OCI-LY7 (cell line): ENCODE data around the gene PRM2. TPM values are rescaled to one million over a fixed set of nuclear protein-coding genes. Genes with fewer than 3 reads are reported as not detected.

Experiments used
- BruUV-seq: library from RNA; stranded (reverse); fragments of 400-500 nt; replicated peaks from 2 replicates; lab custom pipeline; 2021; lab: Mats Ljungman, UMichigan
- CTCF ChIA-PET: fragments of 300-600 bp; sonication (Branson Sonifier 250); formaldehyde crosslinking; loops from one replicate; lab custom pipeline; 2022; ENCODE audit warnings: antibody characterized with exemption; ENCODE audit not compliant: unreplicated experiment; lab: Charles Lee
- POLR2A ChIA-PET: fragments of 300-600 bp; sonication (Branson Sonifier 250); formaldehyde crosslinking; loops from one replicate; lab custom pipeline; 2022; ENCODE audit warnings: antibody characterized with exemption; lab: Charles Lee
- DNase-seq: peaks from one replicate; pipeline ENCODE4 v3.0.0-alpha.2; 2015; ENCODE audit warnings: low spot score
- H2AFZ ChIP-seq: fragments of 200-600 bp; sonication (generic), shearing (Covaris generic); 2 replicates; pipeline ENCODE4 v1.6.1; 2014; ENCODE audit warnings: mild to moderate bottlenecking, antibody characterized with exemption, low read length, moderate library complexity
- H3K27ac ChIP-seq: fragments of 200-600 bp; sonication (generic); 2 replicates; pipeline ENCODE4 v1.5.1; 2014; ENCODE audit warnings: mixed run types, low read depth, mild to moderate bottlenecking, moderate library complexity, low read length, inconsistent platforms; ENCODE audit not compliant: poor library complexity, severe bottlenecking
- H3K36me3 ChIP-seq: fragments of 200-600 bp; sonication (generic); 2 replicates; pipeline ENCODE4 v1.6.1; 2014; ENCODE audit warnings: mild to moderate bottlenecking, antibody characterized with exemption, low read length, moderate library complexity, mixed read lengths; ENCODE audit not compliant: insufficient read depth
- H3K4me1 ChIP-seq: fragments of 200-600 bp; sonication (generic); 2 replicates; pipeline ENCODE4 v1.5.1; 2014; ENCODE audit warnings: mild to moderate bottlenecking, low read length; ENCODE audit not compliant: insufficient read depth, poor library complexity, severe bottlenecking
- H3K4me2 ChIP-seq: fragments of 200-600 bp; sonication (generic); 2 replicates; pipeline ENCODE4 v1.6.1; 2014; ENCODE audit warnings: mild to moderate bottlenecking, low read length
- H3K4me3 ChIP-seq: fragments of 200-600 bp; sonication (generic); 2 replicates; pipeline ENCODE4 v1.5.1; 2014; ENCODE audit warnings: mild to moderate bottlenecking, low read depth, low read length; ENCODE audit not compliant: poor library complexity, severe bottlenecking
- H3K79me2 ChIP-seq: fragments of 200-600 bp; sonication (generic); 2 replicates; pipeline ENCODE4 v1.6.1; 2016; ENCODE audit warnings: low read depth, mild to moderate bottlenecking, low read length, moderate library complexity, mixed read lengths; ENCODE audit not compliant: insufficient read depth
- H3K9me2 ChIP-seq: fragments of 200-600 bp; sonication (generic); 2 replicates; pipeline ENCODE4 v1.6.1; 2016; ENCODE audit warnings: mild to moderate bottlenecking, low read length, mixed read lengths; ENCODE audit not compliant: insufficient read depth
- H3K9me3 ChIP-seq: fragments of 200-600 bp; sonication (generic); 2 replicates; pipeline ENCODE4 v1.6.1; 2014; ENCODE audit warnings: mild to moderate bottlenecking, mixed run types, low read length, mixed read lengths
- H4K20me1 ChIP-seq: fragments of 200-600 bp; sonication (generic); 2 replicates; pipeline ENCODE4 v1.6.1; 2014; ENCODE audit warnings: mild to moderate bottlenecking, antibody characterized with exemption, low read length, moderate library complexity, mixed read lengths; ENCODE audit not compliant: insufficient read depth
- EZH2phosphoT487 ChIP-seq: fragments of 200-600 bp; sonication (generic); IDR thresholded peaks from 2 replicates; pipeline ENCODE4 v1.6.1; 2018; ENCODE audit warnings: low read depth, borderline replicate concordance, mild to moderate bottlenecking, mixed run types, antibody characterized with exemption, low read length, moderate library complexity, mixed read lengths
- intact Hi-C: fragments of 100-400 bp; cut with micrococcal nuclease; formaldehyde crosslinking; loops from one replicate; pipeline ENCODE4 v1.10.0; 2022; ENCODE audit not compliant: unreplicated experiment
- total RNA-seq, 2 experiments: library from RNA; depleted of rRNA in 1 of 2; stranded (reverse); fragments of >200 nt in 1 of 2; shearing (Covaris generic) in 1 of 2; gene quantifications; 2 replicates each; pipeline ENCODE4 v1.2.3, GENCODE V29; 2014 to 2022
- TF ChIP-seq, protein P1 (sequence below): fragments of 200-600 bp; sonication (generic); conservative IDR thresholded peaks from 2 replicates; pipeline ENCODE4 v1.5.1; 2014; ENCODE audit warnings: mild to moderate bottlenecking, antibody characterized with exemption, low read length, moderate library complexity, mixed read lengths

The PRM2 gene
- total RNA-seq, 2 experiments from 2014 or later, result not detected

DNA sequence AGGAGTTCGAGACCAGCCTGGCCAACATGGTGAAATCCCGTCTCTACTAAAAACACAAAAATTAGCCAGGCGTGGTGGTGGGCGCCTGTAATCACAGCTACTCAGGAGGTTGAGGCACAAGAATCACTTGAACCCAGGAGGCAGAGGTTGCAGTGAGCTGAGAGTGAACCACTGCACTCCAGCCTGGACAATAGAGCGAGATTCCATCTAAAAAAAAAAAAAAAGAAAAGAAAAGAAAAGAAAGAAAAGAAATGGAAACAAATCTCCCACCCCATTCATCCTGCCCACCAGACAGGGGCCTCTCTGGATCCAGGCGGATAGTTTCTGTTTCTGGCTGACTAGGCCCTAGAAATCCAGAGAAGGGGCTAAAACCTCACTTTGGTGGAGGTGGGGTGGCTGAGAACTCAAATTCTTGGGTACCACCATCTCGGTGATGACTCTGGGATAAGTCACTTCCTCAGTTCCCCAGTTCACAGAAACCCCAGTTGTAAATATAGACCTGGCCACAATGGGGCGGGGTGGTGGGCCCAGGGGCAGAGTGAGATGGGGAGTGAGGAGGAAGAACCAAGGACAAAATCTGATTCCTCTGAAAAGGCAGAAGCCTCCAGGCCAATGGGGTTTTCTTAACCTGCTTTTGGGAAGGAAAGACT lies 42.4 kb downstream of the PRM2 start:
- no peaks in the 10 kb centered on the region for H3K36me3 ChIP-seq
- no peak overlapping the region for H3K4me3 ChIP-seq
- ChIA-PET POLR2A (interaction anchor here (0.6 kb wide), 1 partner anchor 12 kb away, joined by 3 read pairs; no protein-coding TSS in a partner anchor), CTCF (interaction anchor here (0.8 to 1.0 kb wide), 2 partner anchors 9 to 21 kb away, joined by 3 to 5 read pairs; no protein-coding TSS in a partner anchor)
- no peaks in the 10 kb centered on the region for H3K9me3 ChIP-seq
- H3K9me2 ChIP-seq, result no peaks in the 10 kb centered on the region
- no peak for TF ChIP-seq EZH2phosphoT487
- TF ChIP-seq, protein P1, sequence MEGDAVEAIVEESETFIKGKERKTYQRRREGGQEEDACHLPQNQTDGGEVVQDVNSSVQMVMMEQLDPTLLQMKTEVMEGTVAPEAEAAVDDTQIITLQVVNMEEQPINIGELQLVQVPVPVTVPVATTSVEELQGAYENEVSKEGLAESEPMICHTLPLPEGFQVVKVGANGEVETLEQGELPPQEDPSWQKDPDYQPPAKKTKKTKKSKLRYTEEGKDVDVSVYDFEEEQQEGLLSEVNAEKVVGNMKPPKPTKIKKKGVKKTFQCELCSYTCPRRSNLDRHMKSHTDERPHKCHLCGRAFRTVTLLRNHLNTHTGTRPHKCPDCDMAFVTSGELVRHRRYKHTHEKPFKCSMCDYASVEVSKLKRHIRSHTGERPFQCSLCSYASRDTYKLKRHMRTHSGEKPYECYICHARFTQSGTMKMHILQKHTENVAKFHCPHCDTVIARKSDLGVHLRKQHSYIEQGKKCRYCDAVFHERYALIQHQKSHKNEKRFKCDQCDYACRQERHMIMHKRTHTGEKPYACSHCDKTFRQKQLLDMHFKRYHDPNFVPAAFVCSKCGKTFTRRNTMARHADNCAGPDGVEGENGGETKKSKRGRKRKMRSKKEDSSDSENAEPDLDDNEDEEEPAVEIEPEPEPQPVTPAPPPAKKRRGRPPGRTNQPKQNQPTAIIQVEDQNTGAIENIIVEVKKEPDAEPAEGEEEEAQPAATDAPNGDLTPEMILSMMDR, result peak; percentile 53; the same call in 1 of the 2 replicates
- intact Hi-C loops, result no loop called here
- peaks cover 19% of the 10 kb centered on the region for H3K4me1 ChIP-seq
- H3K4me2 ChIP-seq, result peak overlapping the region; percentile 1; the same call in 1 of the 2 replicates
- H2AFZ ChIP-seq, result peak overlapping the region; percentile 95; the same call in 1 of the 2 replicates
- peak; percentile 46 for DNase-seq
- no peak overlapping the region for H3K27ac ChIP-seq
- H3K79me2 ChIP-seq, result no peaks in the 10 kb centered on the region
- H4K20me1 ChIP-seq, result no peaks in the 10 kb centered on the region
- no TSS peak for BruUV-seq

DNA sequence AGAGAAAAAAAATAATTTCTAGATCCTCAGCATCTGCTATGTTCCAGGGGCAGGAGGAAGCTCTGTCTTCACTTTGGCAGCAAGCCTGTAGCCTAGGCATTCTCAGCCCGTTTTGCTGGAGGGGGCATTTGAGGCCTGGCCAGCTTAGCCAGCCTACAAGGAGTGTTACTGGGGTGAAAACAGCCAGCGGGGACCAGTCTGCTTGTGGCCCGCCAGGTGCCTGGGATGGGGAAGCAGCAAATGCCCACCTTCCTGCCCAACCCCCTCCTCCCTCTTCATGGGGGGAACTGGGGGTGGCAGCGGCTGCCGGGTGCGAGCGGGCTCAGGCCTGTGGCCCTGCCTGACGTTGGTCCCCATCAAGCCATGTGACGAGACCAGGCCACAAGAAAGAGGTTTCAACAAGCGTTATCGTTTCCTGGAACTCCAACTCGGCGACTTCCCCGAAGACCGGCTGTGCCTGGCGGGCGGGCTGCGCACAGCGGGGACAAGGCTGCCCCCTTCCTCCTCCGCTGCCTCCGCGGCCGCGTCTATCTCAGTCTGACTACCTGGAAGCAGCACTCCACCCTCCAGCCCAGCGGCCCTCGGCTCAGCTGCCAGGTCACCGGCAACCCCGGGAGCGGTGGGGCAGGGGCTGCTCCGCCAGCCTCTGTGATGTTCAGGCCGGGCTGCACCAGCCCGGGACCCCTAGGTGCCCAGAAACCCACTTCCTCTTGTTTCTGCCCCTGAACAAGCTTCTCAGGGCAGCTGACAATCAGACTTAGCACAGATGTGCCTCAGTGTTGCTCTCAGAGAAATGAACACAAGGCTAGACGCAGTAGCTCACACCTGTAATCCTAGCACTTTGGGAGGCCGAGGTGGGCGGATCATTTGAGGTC lies 43.2 kb downstream of the PRM2 start:
- Histone ChIP-seq H3K27ac (no peak overlapping the region), H3K36me3 (no peaks in the 10 kb centered on the region), H4K20me1 (no peaks in the 10 kb centered on the region), H3K4me3 (no peak overlapping the region), H3K4me1 (peaks cover 19% of the 10 kb centered on the region), H2AFZ (peak overlapping the region; percentile 95), H3K4me2 (peak overlapping the region; percentile 41), H3K9me2 (no peaks in the 10 kb centered on the region), H3K79me2 (no peaks in the 10 kb centered on the region), H3K9me3 (no peaks in the 10 kb centered on the region)
- intact Hi-C loops, result no loop called here
- TF ChIP-seq, protein P1, result no peak
- no peak for TF ChIP-seq EZH2phosphoT487
- ChIA-PET POLR2A (interaction anchor here (0.6 kb wide), 1 partner anchor 12 kb away, joined by 3 read pairs; no protein-coding TSS in a partner anchor), CTCF (interaction anchor here (0.8 to 1.0 kb wide), 2 partner anchors 8 to 22 kb away, joined by 3 to 5 read pairs; no protein-coding TSS in a partner anchor)
- no TSS peak for BruUV-seq
- peak; percentile 51 for DNase-seq
